ENCODE data around the gene PPP6R1.

GRCh38 chr19:55279340-55279739, 20.5 kb upstream of the PPP6R1 start:
- no peak for TF ChIP-seq RAD21 (IDR thresholded peaks at IDR 0.05; ENCODE audit: low read length)
- TF ChIP-seq REST (IDR thresholded peaks at IDR 0.05; ENCODE audit: low read depth, low read length), result no peak
- TF ChIP-seq JUND (IDR thresholded peaks at IDR 0.05), result no peak
- TF ChIP-seq USF1 (IDR thresholded peaks at IDR 0.05; ENCODE audit: borderline replicate concordance, low read depth), result no peak
- no peak for TF ChIP-seq POLR2AphosphoS5 (IDR thresholded peaks at IDR 0.05; ENCODE audit: low read depth, low read length)
- TF ChIP-seq TCF12 (IDR thresholded peaks at IDR 0.05), result no peak
- TF ChIP-seq CHD2 (IDR thresholded peaks at IDR 0.05; ENCODE audit: low read length, partially characterized antibody), result no peak
- TF ChIP-seq GABPA (IDR thresholded peaks at IDR 0.05; ENCODE audit: low read depth), result no peak
- TF ChIP-seq MAX (IDR thresholded peaks at IDR 0.05; ENCODE audit: low read depth), result no peak
- TF ChIP-seq CTCF (IDR thresholded peaks at IDR 0.05), result no peak

All from SK-N-SH (cell line).